GM12878 (cell line): ENCODE results near the gene DOCK9. TPM values are rescaled to one million over a fixed set of nuclear protein-coding genes. Genes with fewer than 3 reads are reported as not detected.

Source experiments
- BRCA1 ChIP-seq: IDR thresholded peaks from 2 replicates; pipeline ENCODE4 v1.6.1; 2011; ENCODE audit warnings: low read depth, low read length, improper control_type of control experiment
- KLF5 ChIP-seq: fragments of 450-650 bp; IDR thresholded peaks from 2 replicates; pipeline ENCODE4 v1.6.1; 2014; ENCODE audit warnings: mild to moderate bottlenecking; ENCODE audit not compliant: partially characterized antibody
- NFYB ChIP-seq: IDR thresholded peaks from 2 replicates; pipeline ENCODE4 v1.6.1; 2011; ENCODE audit warnings: low read depth, mild to moderate bottlenecking, low read length, improper control_type of control experiment, moderate library complexity; ENCODE audit not compliant: insufficient read depth
- PBX3 ChIP-seq: IDR thresholded peaks from 2 replicates; pipeline ENCODE4 v1.6.1; 2011; ENCODE audit warnings: mild to moderate bottlenecking, low read depth, low read length, moderate library complexity; ENCODE audit not compliant: insufficient replicate concordance
- POLR2A ChIP-seq: IDR thresholded peaks from 2 replicates; pipeline ENCODE4 v1.6.1; 2011; ENCODE audit warnings: low read depth, mild to moderate bottlenecking, low read length
- SP1 ChIP-seq: IDR thresholded peaks from one replicate; pipeline ENCODE4 v1.6.1; 2011; ENCODE audit warnings: low read depth, low read length
- USF1 ChIP-seq: IDR thresholded peaks from 2 replicates; pipeline ENCODE4 v1.6.1; 2011; ENCODE audit warnings: borderline replicate concordance, low read depth, mild to moderate bottlenecking, moderate library complexity, mixed read lengths, low read length; ENCODE audit not compliant: insufficient read depth; ENCODE audit errors: extremely low read length
- ZBTB4 ChIP-seq: fragments of 450-650 bp; formaldehyde crosslinking; IDR thresholded peaks from 2 replicates; pipeline ENCODE4 v1.4.0; 2022; ENCODE audit warnings: mild to moderate bottlenecking, moderate library complexity
- polyA plus RNA-seq, 11 experiments: library from polyadenylated mRNA; depleted of rRNA in 4 of 11; unstranded in 6 of 11; stranded (reverse) in 5 of 11; fragments of >200 nt; fragmentation: Nextera tagmentation in 4 of 11; fragmentation: Illumina TruSeq in 1 of 11; extraction: Ambion mirVana in 4 of 11; extraction: Trizol in 1 of 11; gene quantifications; 1 replicate in 1 of 11; 2 replicates in 10 of 11; pipeline versions ENCODE4 v1.2.1 to v1.2.3, GENCODE V29; 2011 to 2016; ENCODE audit warnings: inconsistent platforms in 2 of 11, missing spikeins in 2 of 11, low read depth in 1 of 11
- total RNA-seq, 4 experiments: library from RNA; depleted of rRNA in 3 of 4; stranded (reverse); fragments of >200 nt in 3 of 4; fragmentation: Illumina TruSeq in 1 of 4; extraction: Trizol in 1 of 4; gene quantifications; 2 replicates each; pipeline versions ENCODE4 v1.2.1 to v1.2.3, GENCODE V29; 2013 to 2021

The DOCK9 gene
- total and polyA plus RNA-seq, 10 of the 15 experiments (the other 5 are each of a cell fraction or from before 2014, with no cell fraction given), result 0.09 to 2.9 (median 0.74) TPM

- TF ChIP-seq ZBTB4 (CRISPR knock-in tag) (no peak), KLF5 (no peak), USF1 (no peak), NFYB (no peak), SP1 (no peak), POLR2A (no peak), BRCA1 (no peak), PBX3 (no peak)
- TF ChIP-seq, all 136 proteins: peak for 0
Observed at GRCh38 chr13:98860491-98860890, 117.4 kb downstream of the DOCK9 start (continued).
